HG03432 (cell line): Measurements from ENCODE around the gene KLF2.

Source experiments
- ATAC-seq: cut with Tn5 transposase; IDR thresholded peaks from one replicate; pipeline ENCODE4 v1.9.1; 2021; ENCODE audit warnings: mild to moderate bottlenecking, moderate library complexity; ENCODE audit not compliant: unreplicated experiment

KLF2 gene

GRCh38 chr19:16361926-16362325 is 37.3 kb downstream of the KLF2 start:
- no peak for ATAC-seq

DNA sequence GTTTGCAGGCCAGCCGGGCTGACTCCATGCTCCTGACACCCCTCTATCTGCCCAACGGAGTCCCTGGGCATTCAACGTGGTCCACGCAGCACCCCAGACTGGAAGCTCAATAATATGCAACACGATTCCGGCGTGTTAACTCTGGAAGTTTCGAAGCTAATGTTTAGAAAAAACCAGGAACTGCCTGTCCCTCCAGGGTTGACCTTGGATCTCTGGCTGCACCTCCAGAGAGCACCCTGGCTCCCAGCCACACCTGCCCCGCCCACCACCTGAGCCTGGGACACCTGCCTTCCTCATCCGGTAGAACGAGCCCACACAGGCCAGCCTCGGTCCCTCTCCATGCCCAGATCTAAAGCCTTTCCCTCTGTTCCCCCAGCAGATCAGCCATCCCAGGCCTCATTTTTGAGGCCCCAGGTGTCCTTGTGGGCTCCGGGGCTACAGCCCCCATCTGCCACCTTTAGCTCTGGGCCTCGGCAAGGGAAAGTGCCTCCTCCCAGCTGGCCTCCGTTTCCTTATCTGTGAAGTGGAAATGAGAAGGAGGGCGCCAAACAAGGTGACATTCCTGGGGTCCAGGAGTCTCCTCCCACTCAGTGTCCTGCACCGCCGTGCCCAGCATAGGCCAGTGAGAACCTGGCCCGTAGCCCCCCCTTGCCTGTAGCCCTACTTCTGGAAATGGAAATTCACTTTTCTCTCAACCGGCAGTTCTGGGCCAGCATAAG is 38.7 kb downstream of the KLF2 start:
- no peak for ATAC-seq

DNA sequence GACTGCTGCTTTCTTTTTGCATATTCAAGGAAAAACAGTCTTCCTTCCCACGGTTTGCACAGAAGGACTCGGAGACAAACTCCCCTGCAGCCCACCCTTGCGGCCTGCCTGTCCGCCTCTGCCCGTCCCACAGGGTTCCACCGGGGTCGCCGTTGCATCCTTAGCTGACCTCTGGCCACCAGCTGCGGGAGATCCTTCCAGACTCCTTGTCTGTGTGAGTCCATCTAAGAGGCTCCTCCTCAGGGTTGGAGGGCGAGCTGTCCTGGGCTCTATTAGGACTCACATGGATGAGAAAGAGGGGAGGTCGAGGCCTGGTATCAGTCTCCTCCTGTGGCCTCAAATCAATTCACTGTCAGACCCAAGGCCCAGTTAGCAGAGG is 39.2 kb downstream of the KLF2 start:
- no peak for ATAC-seq

DNA sequence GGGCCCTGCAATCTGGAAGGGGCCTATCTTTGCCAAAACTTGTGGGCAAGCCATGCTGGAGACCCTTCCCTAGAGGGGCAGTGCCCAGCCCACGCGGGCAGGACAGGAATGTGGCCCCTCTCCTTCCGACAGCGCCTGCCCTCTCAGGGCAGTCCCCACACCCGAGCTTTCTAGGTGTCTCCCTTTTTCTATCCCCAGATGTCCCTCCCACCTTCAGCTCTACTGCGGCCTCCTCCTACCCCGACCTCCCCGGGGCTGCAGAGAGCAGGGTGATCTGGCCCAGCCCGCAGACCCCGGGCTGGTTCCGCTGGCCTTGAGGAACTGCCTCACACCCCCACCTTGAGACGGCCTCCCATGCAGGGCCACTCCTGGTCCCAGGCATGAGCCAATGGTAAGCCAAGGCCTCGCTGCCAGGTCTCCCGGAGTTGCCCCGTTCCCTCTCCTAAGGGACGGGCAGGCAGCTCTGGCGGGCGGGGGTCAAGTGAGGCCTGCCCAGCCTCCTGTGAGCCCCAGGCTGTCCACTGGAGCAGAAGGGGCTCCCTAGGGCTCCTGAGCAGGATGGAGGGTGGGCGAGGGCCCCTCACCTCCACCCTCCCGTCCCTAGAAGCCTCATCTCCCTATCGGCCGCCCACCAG is 39.7 kb downstream of the KLF2 start:
- ATAC-seq = no peak

DNA sequence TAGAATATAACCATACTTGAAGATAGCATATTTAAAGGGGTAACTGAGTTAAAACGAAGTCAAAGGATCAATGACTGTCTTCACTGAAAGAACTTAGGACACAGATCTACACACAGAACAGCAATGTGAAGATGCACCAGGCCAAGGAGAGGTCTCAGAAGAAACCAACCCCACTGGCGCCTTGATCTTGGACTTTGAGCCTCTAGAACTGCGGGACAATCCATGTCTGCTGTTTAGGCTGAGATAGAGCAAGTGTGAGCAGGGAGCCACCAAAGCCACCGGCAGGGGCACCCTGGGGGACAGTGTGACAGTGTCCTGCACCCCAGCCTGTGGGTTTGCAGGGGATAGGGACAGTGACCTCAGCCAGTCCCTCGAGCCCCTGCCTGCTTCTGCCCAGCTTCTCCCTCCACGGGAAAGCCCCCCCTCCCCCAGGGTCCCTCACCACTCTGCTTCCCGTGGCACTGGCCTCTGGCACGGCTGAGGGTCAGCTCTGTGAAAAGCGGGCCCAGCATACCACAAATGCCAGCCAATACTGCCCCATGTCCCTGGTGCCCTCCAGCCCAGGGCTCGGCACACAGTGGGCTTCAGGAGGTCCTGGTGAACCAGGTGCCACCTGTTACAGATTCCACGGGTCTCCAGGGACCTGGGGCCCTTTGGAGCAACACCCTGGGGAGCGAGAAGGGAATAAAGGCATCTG is 40.8 kb downstream of the KLF2 start:
- no peak for ATAC-seq

GRCh38 chr19:16366056-16366432 is 41.4 kb downstream of the KLF2 start:
- peak; percentile 4 for ATAC-seq

DNA sequence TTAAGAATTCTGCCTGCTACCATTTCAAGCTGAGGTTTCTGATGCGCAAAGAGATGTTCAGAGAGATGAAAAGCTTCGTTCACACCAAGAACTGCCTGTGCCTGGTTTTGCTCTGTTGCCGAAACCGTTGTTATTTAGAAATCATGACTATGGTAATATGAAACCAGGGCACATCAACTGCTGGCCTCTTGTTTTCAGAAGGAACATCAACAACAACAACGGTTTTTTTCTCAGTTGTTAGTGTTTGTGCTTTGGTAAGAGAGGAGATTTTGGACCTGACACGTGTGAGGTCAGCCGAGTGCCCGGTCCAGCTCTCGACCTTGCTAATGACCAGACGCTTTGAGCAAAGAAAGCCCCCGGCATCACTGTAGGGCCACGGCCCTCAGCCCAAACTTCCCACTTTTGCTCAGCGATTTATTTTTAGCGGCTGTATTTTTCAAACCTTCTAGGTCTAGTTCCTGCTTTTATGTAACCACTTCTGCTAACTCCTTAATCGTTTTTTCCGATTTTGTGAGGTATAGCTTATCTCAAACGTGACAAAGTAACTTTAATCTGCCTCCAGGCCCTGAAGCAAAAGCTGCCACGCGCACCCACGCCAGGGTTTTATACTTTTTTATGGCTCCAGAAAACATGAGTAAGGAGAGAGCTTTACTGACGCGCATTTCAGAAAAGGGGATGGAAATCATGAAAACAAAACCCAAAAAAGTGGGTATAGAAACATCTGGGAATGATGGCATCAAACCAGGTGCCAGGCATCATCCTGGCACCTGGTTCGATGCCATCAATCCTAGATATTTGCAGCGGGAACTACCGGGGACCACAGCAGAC is 42.0 kb downstream of the KLF2 start:
- ATAC-seq = peak; percentile 36

- ATAC-seq = no peak
These were observed 42.6 kb downstream of the KLF2 start for GRCh38 chr19:16367261-16367683.

DNA sequence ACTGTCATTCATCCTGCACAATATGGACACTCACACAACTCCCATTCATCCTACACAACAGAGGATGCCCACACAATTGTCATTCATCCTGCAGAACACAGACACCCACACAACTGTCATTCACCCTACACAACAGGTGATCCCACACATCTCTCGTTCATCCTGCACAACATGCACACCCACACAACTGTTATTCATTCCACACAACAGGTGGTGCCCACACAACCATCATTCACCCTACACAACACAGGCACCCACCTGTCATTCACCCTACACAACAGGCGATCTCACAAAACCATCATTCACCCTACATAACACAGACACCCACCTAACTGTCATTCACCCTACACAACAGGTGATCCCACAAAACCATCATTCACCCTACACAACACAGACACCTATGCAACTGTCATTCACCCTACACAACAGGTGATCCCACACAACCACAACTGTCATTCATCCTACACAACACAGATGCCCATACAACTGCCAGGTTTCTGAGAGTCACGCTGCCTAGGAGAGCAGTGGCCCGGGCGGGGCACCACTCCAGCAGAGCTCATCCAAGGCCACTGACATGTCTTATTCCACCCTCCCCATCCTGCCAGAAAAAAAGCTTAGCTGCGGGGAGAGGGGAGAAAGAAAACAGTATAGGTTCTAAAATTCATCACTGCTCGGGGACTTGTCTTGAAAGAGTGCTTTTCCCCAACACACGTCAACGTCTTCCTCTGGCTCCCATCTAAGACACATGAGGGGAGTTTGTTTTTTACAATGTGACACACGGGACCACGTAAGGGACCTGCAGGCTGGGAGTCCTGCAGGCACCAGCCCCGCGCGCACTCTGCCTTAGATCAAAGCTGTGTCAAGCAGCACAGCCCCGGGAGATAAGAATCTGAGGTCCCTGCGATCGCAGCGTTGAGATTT is 44.0 kb downstream of the KLF2 start:
- ATAC-seq = no peak

DNA sequence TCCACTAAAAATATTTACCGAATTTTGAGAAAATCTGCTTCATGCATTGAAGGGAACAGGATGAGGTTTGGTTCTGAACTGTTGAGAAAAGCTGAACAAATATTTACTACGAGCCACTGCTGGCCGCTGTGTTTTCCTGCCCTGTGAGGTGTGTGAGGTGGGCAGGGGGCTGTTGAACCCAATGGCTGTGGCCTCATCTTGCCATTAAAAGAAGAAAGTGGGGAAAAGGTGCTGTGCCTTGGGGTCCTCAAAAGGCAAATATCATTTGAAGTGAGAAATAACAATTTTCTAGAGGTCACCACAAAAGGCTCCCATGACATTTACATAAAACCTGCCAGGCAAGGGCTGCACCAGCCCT is 44.7 kb downstream of the KLF2 start:
- ATAC-seq = no peak

DNA sequence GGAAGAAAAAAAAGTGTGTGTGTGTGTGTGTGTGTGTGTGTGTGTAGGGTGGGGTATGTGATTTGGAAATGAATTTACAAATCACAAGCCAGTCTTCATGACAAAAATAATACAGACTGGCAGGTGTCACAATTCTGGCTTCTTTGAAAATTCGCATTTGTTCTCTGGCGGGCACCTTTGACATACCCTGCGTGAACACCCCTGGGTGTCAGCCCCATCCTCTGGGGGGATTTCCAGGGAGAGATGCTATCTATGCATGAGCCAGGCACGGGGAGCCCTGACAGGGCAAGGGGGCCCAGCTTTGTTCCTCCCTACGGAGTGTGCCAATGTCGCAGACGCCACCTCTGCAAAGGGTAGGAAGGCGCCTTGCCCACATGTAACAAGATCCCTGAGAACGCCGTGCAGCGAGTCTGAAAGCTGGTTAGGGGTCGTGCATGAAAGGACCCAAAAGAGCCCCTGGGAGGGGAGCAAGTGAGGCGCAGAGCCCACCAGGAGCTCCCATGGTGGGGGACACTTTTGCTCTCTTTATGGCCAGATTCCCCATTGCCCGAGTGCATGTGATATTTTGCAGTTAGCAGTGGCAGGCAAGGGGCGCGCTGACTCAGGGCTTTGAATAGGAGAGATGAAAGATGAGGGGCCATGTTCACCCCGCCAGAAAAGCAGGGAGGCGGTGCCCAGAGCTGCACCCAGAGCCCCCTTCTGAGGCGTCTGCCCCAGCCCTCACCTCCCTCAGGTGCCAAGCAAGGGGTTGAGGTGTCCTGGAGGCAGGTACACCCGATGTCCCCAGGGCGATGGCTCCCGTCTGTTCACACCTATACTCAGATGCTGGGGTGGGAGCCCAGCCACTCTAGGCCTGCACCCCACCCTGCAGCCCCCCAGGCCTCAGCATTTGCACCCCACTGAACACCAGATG is 45.3 kb downstream of the KLF2 start:
- no peak for ATAC-seq

DNA sequence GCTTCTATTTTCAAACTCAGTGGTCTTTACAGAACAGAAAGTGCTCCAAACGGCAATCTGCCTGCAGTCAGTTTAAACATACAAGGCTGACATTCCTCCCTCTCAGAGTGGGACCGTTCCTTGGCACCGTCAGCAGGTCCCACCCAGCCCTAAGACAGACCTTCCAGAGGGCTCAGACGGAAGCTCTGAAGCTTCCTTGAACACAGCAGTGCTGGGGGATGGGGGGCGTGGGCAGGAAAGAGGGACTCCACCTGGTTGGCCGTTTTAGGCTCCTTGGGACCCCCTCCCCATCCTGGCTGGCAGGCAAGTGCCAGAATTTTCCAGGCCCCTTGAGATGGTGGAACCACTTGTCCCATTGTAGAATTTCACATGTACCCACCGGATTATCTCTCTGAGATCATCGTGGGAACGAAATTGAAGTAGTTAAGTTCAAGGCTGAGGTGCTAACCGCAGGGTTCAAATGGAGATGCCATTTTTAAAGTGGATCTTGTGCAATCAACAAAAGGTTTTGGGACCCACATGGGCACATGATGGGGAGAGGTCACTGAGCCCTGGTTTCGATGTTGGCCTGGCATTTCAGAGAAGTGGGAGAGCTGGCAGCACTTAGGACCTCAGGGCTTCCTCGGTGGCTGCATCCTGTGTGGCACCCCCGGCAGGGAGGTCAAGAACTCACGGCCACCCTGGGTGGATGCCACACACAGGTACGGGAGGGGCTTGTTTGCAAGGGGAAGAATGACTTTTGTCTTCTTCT is 46.2 kb downstream of the KLF2 start:
- no peak for ATAC-seq

- peak; percentile 74 for ATAC-seq
These were observed 46.9 kb downstream of the KLF2 start for GRCh38 chr19:16371540-16371986.

DNA sequence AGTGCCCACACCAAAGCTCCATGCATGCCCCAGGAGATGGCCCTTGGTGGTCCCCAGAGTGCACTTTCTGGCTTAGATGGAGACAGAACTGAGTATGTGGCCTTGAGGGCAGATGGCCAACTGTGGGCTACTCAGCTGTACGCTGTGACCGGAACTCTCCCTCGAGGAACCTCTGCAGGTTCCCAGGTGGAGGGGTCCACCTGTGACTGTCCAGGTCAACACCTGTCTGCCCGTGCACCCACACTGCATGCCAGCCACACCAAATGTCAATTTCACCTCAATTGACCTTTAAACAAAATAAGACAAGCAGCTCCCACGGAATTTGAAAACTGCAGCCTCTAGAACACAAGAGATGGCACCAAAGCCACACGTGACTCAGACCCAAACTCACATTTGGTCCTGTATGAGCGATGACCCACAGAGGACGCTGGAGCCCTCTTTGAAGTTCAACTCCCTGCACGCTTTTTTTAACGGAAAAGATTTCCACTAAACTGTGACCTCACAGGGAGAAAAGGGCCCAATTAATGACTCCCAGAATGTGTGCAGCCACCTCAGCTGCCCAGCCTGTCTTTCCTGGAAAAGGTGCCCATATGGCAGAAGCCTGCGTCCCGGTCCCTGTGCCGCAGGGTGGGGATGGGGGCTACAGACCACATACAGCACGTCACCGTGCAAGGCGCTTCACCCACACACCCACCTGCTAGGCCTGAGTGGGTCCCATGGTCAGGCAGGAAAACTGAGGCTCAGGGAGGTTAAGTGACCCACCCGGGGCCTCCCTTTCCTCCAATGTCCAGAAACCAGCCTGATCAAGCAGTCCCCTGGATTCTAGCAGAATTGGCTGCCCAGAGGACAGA is 47.7 kb downstream of the KLF2 start:
- peak; percentile 2 for ATAC-seq

GRCh38 chr19:16373079-16373478 is 48.5 kb downstream of the KLF2 start:
- ATAC-seq = no peak

DNA sequence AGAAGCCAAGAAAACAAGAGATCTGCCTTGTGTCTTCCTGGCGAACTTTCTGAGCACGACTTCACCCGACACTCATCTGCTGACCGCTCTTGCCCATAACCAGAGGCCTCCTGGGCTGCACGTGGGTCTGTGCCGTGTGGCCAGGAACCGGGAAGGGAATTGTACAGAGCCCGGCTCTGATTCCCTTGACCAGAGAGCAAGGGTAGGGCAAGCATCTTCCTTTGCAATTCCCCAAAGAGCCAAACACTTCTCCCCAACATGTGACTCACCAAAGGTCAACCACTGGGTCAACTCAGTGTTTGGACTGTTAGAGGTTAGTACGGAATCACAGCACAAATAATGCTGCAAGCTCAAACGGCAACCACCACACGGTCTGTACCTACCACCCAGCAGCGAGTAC is 48.9 kb downstream of the KLF2 start:
- no peak for ATAC-seq

DNA sequence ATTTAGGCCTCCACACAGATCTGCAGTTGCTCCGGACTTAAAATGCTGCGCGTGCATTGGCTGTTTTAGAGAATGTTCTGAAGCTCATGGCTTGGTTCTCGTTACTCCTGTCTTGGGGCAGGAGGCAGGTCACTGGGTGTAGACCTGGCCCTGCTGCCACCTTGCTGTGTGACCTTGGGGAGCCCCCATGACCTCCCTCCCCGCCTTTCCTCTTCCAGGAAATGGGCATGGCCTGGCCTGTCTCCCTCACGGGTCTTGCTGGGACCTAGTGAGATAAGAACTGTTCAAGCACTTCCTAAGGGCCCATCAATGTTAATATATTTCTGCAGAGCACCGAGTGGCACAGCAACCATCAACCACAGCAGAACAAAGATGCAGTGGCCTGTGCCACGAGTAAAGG is 49.4 kb downstream of the KLF2 start:
- ATAC-seq = no peak

- no peak for ATAC-seq
These were observed 49.8 kb downstream of the KLF2 start for GRCh38 chr19:16374436-16374835.
